K562 (cell line): ENCODE measurements around the gene WDR45. TPM values are rescaled to one million over a fixed set of nuclear protein-coding genes. Genes with fewer than 3 reads are reported as not detected.

Source experiments
- ATAC-seq: fragments of 200-7000 bp; cut with Tn5 transposase; 3 replicates; pipeline ENCODE4 v1.9.1; 2020; ENCODE audit warnings: moderate library complexity
- BruUV-seq: library from RNA; stranded (reverse); fragments of 400-500 nt; replicated peaks from 2 replicates; lab custom pipeline; 2021; lab: Mats Ljungman, UMichigan
- CTCF ChIA-PET: fragments of 300-600 bp; formaldehyde crosslinking; extraction: SDS; loops from one replicate; lab custom pipeline; 2021; ENCODE audit warnings: low intra/inter-chr PET ratio; lab: Yijun Ruan, JAX
- POLR2A ChIA-PET: fragments of 300-600, 350-650 bp; sonication (Branson Sonifier 250); formaldehyde crosslinking; extraction: SDS; loops from one replicate; lab custom pipeline; 2021; ENCODE audit warnings: antibody characterized with exemption, inconsistent platforms; lab: Yijun Ruan, JAX
- DNase-seq, 4 experiments: peaks; one replicate each; pipeline versions ENCODE4 v3.0.0 to v3.0.0-alpha.2; 2011 to 2018; ENCODE audit warnings: low spot score in 3 of 4, mixed read lengths in 3 of 4; ENCODE audit errors: extremely low read depth in 1 of 4
- FAIRE-seq: peaks from 2 replicates; lab custom pipeline; 2011; peaks lifted over from hg19 to GRCh38; lab: Jason Lieb, UNC
- H2AFZ ChIP-seq: 2 replicates; pipeline ENCODE4 v1.6.0; 2011; ENCODE audit warnings: low read depth, low read length, control low read depth, inconsistent platforms
- H3K27ac ChIP-seq: fragments of 200-600 bp; 3 replicates; pipeline ENCODE4 v1.8.0; 2011; ENCODE audit warnings: low read depth, mild to moderate bottlenecking, control low read depth, inconsistent platforms, low read length, moderate library complexity, mixed read lengths; ENCODE audit errors: extremely low read depth
- H3K27me3 ChIP-seq, 2 experiments: fragments of 300-600 bp in 1 of 2; 2 replicates in 1 of 2; 3 replicates in 1 of 2; pipeline versions ENCODE4 v1.6.0 to v1.8.0; 2011; ENCODE audit warnings: inconsistent platforms in 2 of 2, low read length in 2 of 2, mild to moderate bottlenecking in 1 of 2, mixed read lengths in 1 of 2, moderate library complexity in 1 of 2; ENCODE audit not compliant: control insufficient read depth in 2 of 2, insufficient read depth in 2 of 2
- H3K36me3 ChIP-seq: fragments of 300-600 bp; 3 replicates; pipeline ENCODE4 v1.8.0; 2011; ENCODE audit warnings: mild to moderate bottlenecking, low read length, inconsistent platforms; ENCODE audit not compliant: control insufficient read depth, insufficient read depth
- H3K4me1 ChIP-seq, 2 experiments: fragments of 200-600 bp in 1 of 2; replicated peaks in 1 of 2; 2 replicates in 1 of 2; 3 replicates in 1 of 2; pipeline versions ENCODE4 v1.5.1 to v1.8.0; 2011; ENCODE audit warnings: inconsistent platforms in 2 of 2, low read length in 2 of 2, mild to moderate bottlenecking in 1 of 2, mixed read lengths in 1 of 2, moderate library complexity in 1 of 2; ENCODE audit not compliant: control insufficient read depth in 2 of 2, insufficient read depth in 2 of 2
- H3K4me2 ChIP-seq: 2 replicates; pipeline ENCODE4 v1.6.1; 2011; ENCODE audit warnings: low read length, control low read depth, inconsistent platforms, mixed read lengths; ENCODE audit not compliant: insufficient read depth
- H3K4me3 ChIP-seq: fragments of 200-600 bp; sonication (generic), shearing (Covaris generic); 2 replicates; pipeline ENCODE4 v1.5.1; 2016; ENCODE audit warnings: control low read depth, inconsistent platforms
- H3K79me2 ChIP-seq: fragments of 200-600 bp; 3 replicates; pipeline ENCODE4 v1.8.0; 2011; ENCODE audit warnings: low read length, inconsistent platforms; ENCODE audit not compliant: control insufficient read depth, insufficient read depth
- H3K9ac ChIP-seq, 2 experiments: 2 replicates each; pipeline versions ENCODE4 v1.6.0 to v1.6.1; 2011; ENCODE audit warnings: low read depth in 2 of 2, low read length in 2 of 2, control low read depth in 1 of 2, inconsistent platforms in 1 of 2, mild to moderate bottlenecking in 1 of 2, mixed read lengths in 1 of 2; ENCODE audit not compliant: insufficient read depth in 1 of 2
- H3K9me1 ChIP-seq: one replicate; pipeline ENCODE4 v1.6.0; 2011; ENCODE audit warnings: inconsistent platforms, mild to moderate bottlenecking, low read length, moderate library complexity; ENCODE audit not compliant: control insufficient read depth, insufficient read depth
- H3K9me3 ChIP-seq: replicated peaks from 2 replicates; pipeline ENCODE4 v1.5.1; 2011; ENCODE audit warnings: low read depth, low read length, inconsistent platforms; ENCODE audit not compliant: control insufficient read depth, insufficient read depth
- H4K20me1 ChIP-seq: replicated peaks from 2 replicates; pipeline ENCODE4 v1.6.1; 2011; ENCODE audit warnings: low read length, inconsistent platforms, mixed read lengths; ENCODE audit not compliant: control insufficient read depth, insufficient read depth
- CSDE1 ChIP-seq, 2 experiments: fragments of 450-650 bp; IDR thresholded peaks; 2 replicates each; pipeline ENCODE4 v1.6.1; 2016; ENCODE audit warnings: mild to moderate bottlenecking in 1 of 2
- EHMT2 ChIP-seq: fragments of 450-650 bp; IDR thresholded peaks from 2 replicates; pipeline ENCODE4 v1.6.1; 2018; ENCODE audit warnings: antibody characterized with exemption
- GABPA ChIP-seq: fragments of 200-800 bp; sonication (Bioruptor generic); conservative IDR thresholded peaks from 2 replicates; pipeline ENCODE4 v1.6.1; 2016; ENCODE audit warnings: low read depth, missing genetic modification characterization, missing compliant biosample characterization
- HSF4 ChIP-seq: fragments of 250-450 bp; sonication (Bioruptor Pico); IDR thresholded peaks from 2 replicates; pipeline ENCODE4 v2.1.2; 2022; ENCODE audit warnings: mild to moderate bottlenecking, moderate library complexity, borderline replicate concordance
- JUN ChIP-seq, 2 experiments: sonication (generic) in 1 of 2; formaldehyde crosslinking in 1 of 2; IDR thresholded peaks; 2 replicates each; pipeline versions ENCODE4 v1.6.1 to v1.8.0; 2012 to 2022; ENCODE audit warnings: borderline replicate concordance in 2 of 2, mild to moderate bottlenecking in 2 of 2, improper control_type of control experiment in 1 of 2, low read depth in 1 of 2, low read length in 1 of 2, missing genetic modification reagents in 1 of 2
- MYBL2 ChIP-seq, 2 experiments: fragments of 450-650 bp in 1 of 2; sonication (generic) in 1 of 2; formaldehyde crosslinking in 1 of 2; IDR thresholded peaks; 2 replicates each; pipeline versions ENCODE4 v1.6.1 to v1.8.1; 2017 to 2022; ENCODE audit warnings: borderline replicate concordance in 1 of 2, inconsistent platforms in 1 of 2, low read depth in 1 of 2, mild to moderate bottlenecking in 1 of 2, missing genetic modification reagents in 1 of 2, moderate library complexity in 1 of 2
- NR1H2 ChIP-seq: sonication (generic); formaldehyde crosslinking; IDR thresholded peaks from 2 replicates; pipeline ENCODE4 v1.4.0; 2020; ENCODE audit warnings: mild to moderate bottlenecking, missing genetic modification reagents
- POLR2G ChIP-seq: fragments of 200-400 bp; formaldehyde crosslinking; IDR thresholded peaks from 2 replicates; pipeline ENCODE4 v1.6.1; 2017; ENCODE audit warnings: low read depth, mild to moderate bottlenecking, antibody characterized with exemption, low read length, moderate library complexity
- RBM15 ChIP-seq: fragments of 200-400 bp; formaldehyde crosslinking; IDR thresholded peaks from 2 replicates; pipeline ENCODE4 v1.6.1; 2018; ENCODE audit warnings: mild to moderate bottlenecking, low read length, moderate library complexity; ENCODE audit not compliant: insufficient read depth
- SRSF1 ChIP-seq: fragments of 200-400 bp; formaldehyde crosslinking; IDR thresholded peaks from 2 replicates; pipeline ENCODE4 v1.6.1; 2017; ENCODE audit warnings: mild to moderate bottlenecking, low read depth, low read length, moderate library complexity
- SRSF9 ChIP-seq: fragments of 200-400 bp; formaldehyde crosslinking; IDR thresholded peaks from 2 replicates; pipeline ENCODE4 v1.6.1; 2017; ENCODE audit warnings: low read depth, low read length, borderline replicate concordance
- THAP7 ChIP-seq: fragments of 250-450 bp; sonication (Bioruptor Pico); IDR thresholded peaks from 2 replicates; pipeline ENCODE4 v1.5.0; 2021
- WHSC1 ChIP-seq: IDR thresholded peaks from one replicate; pipeline ENCODE4 v1.6.1; 2012; ENCODE audit warnings: low read length, control low read depth, inconsistent platforms
- ZBED1 ChIP-seq: IDR thresholded peaks from 2 replicates; pipeline ENCODE4 v1.6.1; 2014
- ZNF512 ChIP-seq: IDR thresholded peaks from 2 replicates; pipeline ENCODE4 v1.6.1; 2016; ENCODE audit warnings: missing genetic modification characterization, missing compliant biosample characterization
- ZNF785 ChIP-seq: fragments of 250-450 bp; sonication (Bioruptor Pico); IDR thresholded peaks from 2 replicates; pipeline ENCODE4 v1.4.0; 2020; ENCODE audit warnings: mild to moderate bottlenecking
- WGBS: fragments of 100-300 bp; shearing (Covaris generic); methylation state at CpG from one replicate; pipeline ENCODE4 v1.1.6; 2016; ENCODE audit warnings: low coverage, mixed read lengths; ENCODE audit not compliant: insufficient coverage; ENCODE audit errors: missing lambda C conversion rate; 5-methylcytosine and 5-hydroxymethylcytosine counted together
- in situ Hi-C: fragments of 300-500 bp; cut with MboI; formaldehyde crosslinking; loops from 4 replicates; pipeline ENCODE4 v1.15.0; 2018; ENCODE audit warnings: inconsistent platforms, mixed read lengths
- intact Hi-C: fragments of 100-400 bp; cut with micrococcal nuclease; formaldehyde crosslinking; loops from 2 replicates; pipeline ENCODE4 v1.14.2; 2022
- polyA plus RNA-seq, 8 experiments: library from polyadenylated mRNA; depleted of rRNA in 4 of 8; stranded (reverse) in 5 of 8; unstranded in 3 of 8; fragments of >200 nt; fragmentation: Nextera tagmentation in 2 of 8; fragmentation: Illumina TruSeq in 1 of 8; extraction: Ambion mirVana in 2 of 8; extraction: Trizol in 1 of 8; gene quantifications; 2 replicates each; pipeline versions ENCODE4 v1.2.1 to v1.2.3, GENCODE V29; 2011 to 2014; ENCODE audit warnings: inconsistent platforms in 1 of 8, missing spikeins in 1 of 8
- total RNA-seq, 7 experiments: library from RNA; depleted of rRNA in 6 of 7; stranded (reverse); fragments of >200 nt in 6 of 7; fragmentation: Illumina TruSeq in 2 of 7; extraction: Trizol in 2 of 7; gene quantifications; 2 replicates each; pipeline versions ENCODE4 v1.2.1 to v1.2.3, GENCODE V29; 2011 to 2021; ENCODE audit warnings: low replicate concordance in 1 of 7

WDR45 gene
- total and polyA plus RNA-seq, 9 of the 15 experiments (the other 6 are each of a cell fraction or from before 2014, with no cell fraction given), result 19.4 to 136 (median 59.7) TPM

GRCh38 chrX:49117581-49117980, 37.9 kb upstream of the WDR45 start:
- Histone ChIP-seq H3K27ac (no peak overlapping the region), H3K4me1 (peaks cover 0 to 9% of the 10 kb centered on the region in 2 experiments; a peak in 4 of 5 replicates), H2AFZ (no peak overlapping the region), H3K9me1 (no peaks in the 10 kb centered on the region), H3K4me2 (no peak overlapping the region), H3K27me3 (no peaks in the 10 kb centered on the region), H3K9ac (peak overlapping the region in 1 of 2 experiments; percentile 45; a peak in 1 of 4 replicates), H3K79me2 (peaks cover 5% of the 10 kb centered on the region), H3K36me3 (peaks cover 80% of the 10 kb centered on the region), H4K20me1 (no peaks in the 10 kb centered on the region), H3K4me3 (no peak overlapping the region), H3K9me3 (no peaks in the 10 kb centered on the region)
- intact Hi-C loops, result no loop called here
- no peak for ATAC-seq
- POLR2A ChIA-PET, result interaction anchor here (0.6 kb wide), 1 partner anchor 60 kb away, joined by 3 read pairs; no protein-coding TSS in a partner anchor
- no peak for FAIRE-seq
- CTCF ChIA-PET, result no interaction called here
- WGBS, result 60% methylated on average over 3 of the region's 6 CpGs
- no peak for DNase-seq
- in situ Hi-C loops, result no loop called here
- BruUV-seq, result no TSS peak
- TF ChIP-seq ZNF785 (CRISPR knock-in tag) (no peak), THAP7 (CRISPR knock-in tag) (no peak), MYBL2 (IDR thresholded peaks at IDR 0.05; ENCODE audit: low read depth) (no peak), MYBL2 (CRISPR knock-in tag; IDR thresholded peaks at IDR 0.05; ENCODE audit: borderline replicate concordance) (no peak), ZNF512 (tag) (no peak), EHMT2 (no peak), WHSC1 (no peak), CSDE1 (IDR thresholded peaks at IDR 0.05) (no peak), RBM15 (no peak), SRSF9 (no peak), JUN (IDR thresholded peaks at IDR 0.05; ENCODE audit: borderline replicate concordance, low read depth, low read length) (no peak), JUN (CRISPR knock-in tag; IDR thresholded peaks at IDR 0.05; ENCODE audit: borderline replicate concordance) (no peak), GABPA (tag) (no peak), POLR2G (no peak), NR1H2 (CRISPR knock-in tag) (no peak), HSF4 (CRISPR knock-in tag) (no peak), SRSF1 (no peak), ZBED1 (no peak)
